Kidney (tissue), 14 donors: ENCODE results near the gene PRDM10. TPM values are rescaled to one million over a fixed set of nuclear protein-coding genes. Genes with fewer than 3 reads are reported as not detected.
A peak's percentile ranks its signal among the peaks of the same experiment; 100 is the strongest.

Source experiments
- DNase-seq, 5 donors: peaks; one replicate each; pipeline ENCODE4 v3.0.0-alpha.2; 2013 to 2020
- FAIRE-seq: peaks from 2 replicates; lab custom pipeline; 2012; peaks lifted over from hg19 to GRCh38; lab: Jason Lieb, UNC
- H3K27ac ChIP-seq, 2 donors: one replicate each; pipeline ENCODE4 v1.7.0; 2013; ENCODE audit warnings: low read depth in 2 of 2, low read length in 2 of 2, inconsistent platforms in 1 of 2
- H3K27me3 ChIP-seq: one replicate; pipeline ENCODE4 v1.7.1; 2013; ENCODE audit warnings: low read length, inconsistent platforms; ENCODE audit not compliant: control insufficient read depth, insufficient read depth
- H3K36me3 ChIP-seq, 3 donors: one replicate each; pipeline versions ENCODE4 v1.7.0 to v1.7.1; 2013; ENCODE audit warnings: low read length in 3 of 3, control low read depth in 1 of 3, inconsistent platforms in 1 of 3; ENCODE audit not compliant: insufficient read depth in 3 of 3, control insufficient read depth in 2 of 3
- H3K4me1 ChIP-seq, 3 donors: one replicate each; pipeline versions ENCODE4 v1.7.0 to v1.7.1; 2013; ENCODE audit warnings: low read length in 3 of 3, inconsistent platforms in 1 of 3, low read depth in 1 of 3; ENCODE audit not compliant: control insufficient read depth in 2 of 3, insufficient read depth in 2 of 3
- H3K4me3 ChIP-seq, 3 donors: one replicate each; pipeline versions ENCODE4 v1.7.0 to v1.8.1; 2013; ENCODE audit warnings: low read length in 3 of 3, control low read depth in 1 of 3, inconsistent platforms in 1 of 3
- H3K9ac ChIP-seq, 3 donors: one replicate each; pipeline versions ENCODE4 v1.7.0 to v1.7.1; 2013; ENCODE audit warnings: low read length in 3 of 3, control low read depth in 1 of 3, inconsistent platforms in 1 of 3
- H3K9me3 ChIP-seq, 3 donors: one replicate each; pipeline versions ENCODE4 v1.7.0 to v1.7.1; 2013; ENCODE audit warnings: low read length in 3 of 3, control low read depth in 1 of 3, inconsistent platforms in 1 of 3; ENCODE audit not compliant: control insufficient read depth in 2 of 3, insufficient read depth in 1 of 3
- CTCF ChIP-seq: IDR thresholded peaks from 3 replicates; pipeline ENCODE4 v1.5.1; 2012; ENCODE audit warnings: mild to moderate bottlenecking, moderate library complexity, borderline replicate concordance; ENCODE audit not compliant: insufficient read depth; ENCODE audit errors: extremely low read depth
- intact Hi-C: fragments of 100-400 bp; cut with DNase I; formaldehyde crosslinking; loops from one replicate; pipeline ENCODE4 v1.11.1; 2022
- polyA plus RNA-seq: library from polyadenylated mRNA; stranded (reverse); fragments of 350-450 nt; fragmentation: Illumina TruSeq; extraction: RNeasy Lipid Tissue Mini Kit (QIAGEN cat#74804); gene quantifications from one replicate; pipeline ENCODE4 v1.2.3, GENCODE V29; 2014; ENCODE audit warnings: low read depth, low replicate concordance; ENCODE audit not compliant: insufficient read depth
- total RNA-seq: library from RNA; stranded (reverse); fragmentation: NEBNext Ultra II Directional; extraction: Animal tissue kit (Norgen Biotek cat#: 25700); gene quantifications from one replicate; pipeline ENCODE4 v1.2.1, GENCODE V29; 2021
- donor health status: control.
- donor health status: control.
- donor health status: control.
- donor health status: control.
- donor health status: control.
- donor health status: DM: yes; HTN: yes; CAD: no.
- donor health status: Normal renal cell carcinoma (clear cell type).

Gene PRDM10
- total and polyA plus RNA-seq, 2 donors from 2014 or later: 1.5 to 8.0 TPM

- H3K9me3 ChIP-seq: no peaks in the 10 kb centered on the region
- no peak overlapping the region for H3K4me3 ChIP-seq
- no peak overlapping the region for H3K27ac ChIP-seq
- no peak overlapping the region for H3K9ac ChIP-seq
- DNase-seq (no peak), FAIRE-seq (no peak)
- no peaks in the 10 kb centered on the region for H3K27me3 ChIP-seq
- H3K36me3 ChIP-seq: peaks cover 17 to 90% (median 64%) of the 10 kb centered on the region in 3 donors
- intact Hi-C loops: no loop called here
- no peak for TF ChIP-seq CTCF
- H3K4me1 ChIP-seq: no peaks in the 10 kb centered on the region
These were observed 117.3 kb downstream of the PRDM10 start for GRCh38 chr11:129885381-129885780.

- Histone ChIP-seq H3K9ac (no peak overlapping the region), H3K27ac (no peak overlapping the region), H3K4me3 (no peak overlapping the region), H3K36me3 (peaks cover 20 to 85% (median 67%) of the 10 kb centered on the region in 3 donors), H3K9me3 (no peaks in the 10 kb centered on the region), H3K4me1 (no peaks in the 10 kb centered on the region), H3K27me3 (no peaks in the 10 kb centered on the region)
- DNase-seq (no peak), FAIRE-seq (no peak)
- no peak for TF ChIP-seq CTCF
- intact Hi-C loops: no loop called here
These were observed 118.1 kb downstream of the PRDM10 start for GRCh38 chr11:129884581-129884980.

GRCh38 chr11:129881570-129882170 is 121.0 kb downstream of the PRDM10 start:
- intact Hi-C loops: no loop called here
- Histone ChIP-seq H3K9me3 (no peaks in the 10 kb centered on the region), H3K9ac (no peak overlapping the region), H3K4me1 (no peaks in the 10 kb centered on the region), H3K4me3 (no peak overlapping the region), H3K27ac (no peak overlapping the region), H3K36me3 (peaks cover 12 to 90% (median 81%) of the 10 kb centered on the region in 3 donors), H3K27me3 (no peaks in the 10 kb centered on the region)
- peak; percentile 33 for TF ChIP-seq CTCF
- FAIRE-seq: no peak
- DNase-seq: peak in 1 of 5 donors; percentile 35
